GM18870 (cell line): Measurements from ENCODE around the gene DENND1A.

Source experiments
- ATAC-seq: cut with Tn5 transposase; IDR thresholded peaks from one replicate; pipeline ENCODE4 v1.9.1; 2021; ENCODE audit warnings: moderate library complexity; ENCODE audit not compliant: unreplicated experiment

The DENND1A gene

DNA sequence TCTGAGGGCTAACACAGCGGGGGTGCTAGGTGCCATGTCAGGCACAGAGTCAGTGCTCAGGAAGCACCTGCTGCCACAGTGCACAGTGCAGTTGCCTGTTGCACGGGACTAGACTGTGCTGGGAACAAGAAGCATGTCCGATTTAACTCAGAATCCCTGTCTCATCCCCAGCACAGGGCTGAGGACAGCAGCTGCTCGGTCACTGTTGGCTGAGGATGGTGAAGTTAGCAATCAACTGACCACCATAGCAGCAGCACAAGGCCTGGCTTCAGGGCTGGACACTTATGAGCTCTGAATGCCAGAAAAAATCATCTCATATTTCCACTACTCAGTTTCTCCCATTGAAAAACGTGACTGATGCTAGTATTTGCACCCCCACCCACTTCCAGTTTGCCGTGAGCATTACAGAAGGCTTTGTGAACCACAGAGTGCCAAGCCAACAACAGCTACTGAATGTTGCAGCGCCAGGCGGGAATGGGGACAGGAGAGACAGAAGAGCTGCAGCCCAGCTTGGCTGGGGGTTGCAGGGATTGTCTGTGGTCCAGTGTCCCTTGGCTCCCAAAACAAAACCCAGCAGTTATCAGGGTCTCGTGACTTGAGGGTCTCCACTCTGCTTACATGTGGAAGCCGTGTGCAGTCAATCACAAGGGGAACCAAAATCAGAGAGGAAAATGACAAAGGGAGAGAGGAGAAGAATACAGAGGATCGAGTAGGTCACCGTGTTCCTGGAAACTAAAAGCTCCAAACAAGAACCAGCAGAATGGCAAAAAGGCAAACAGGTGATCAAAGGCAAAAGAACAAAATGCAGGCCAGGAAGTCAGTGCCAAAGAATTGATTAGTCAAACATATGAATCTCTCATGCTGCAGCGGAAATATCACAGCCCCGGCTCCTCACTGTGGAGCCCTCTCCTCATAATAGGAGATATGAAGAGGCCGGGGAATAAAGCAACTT is 418.3 kb downstream of the DENND1A start:
- ATAC-seq = no peak

DNA sequence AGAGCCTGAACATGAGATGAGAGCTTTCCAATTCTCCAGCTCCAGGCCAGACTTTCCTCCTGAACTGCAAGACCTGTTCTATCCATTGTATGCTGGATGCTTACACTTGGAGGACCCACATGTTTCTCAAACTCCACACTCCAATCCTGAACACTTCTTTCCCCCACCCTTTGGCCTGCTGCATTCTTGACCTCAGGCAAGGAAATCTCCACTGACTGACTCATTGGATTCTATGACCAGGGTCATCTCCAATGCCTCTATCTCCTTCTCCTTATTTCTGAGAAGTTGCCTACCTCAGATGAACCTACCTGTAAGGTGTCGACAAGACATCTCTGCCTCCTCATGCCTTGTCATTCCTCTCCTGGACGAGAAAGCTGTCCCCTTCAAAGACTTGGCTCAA is 420.3 kb downstream of the DENND1A start:
- ATAC-seq = no peak

DNA sequence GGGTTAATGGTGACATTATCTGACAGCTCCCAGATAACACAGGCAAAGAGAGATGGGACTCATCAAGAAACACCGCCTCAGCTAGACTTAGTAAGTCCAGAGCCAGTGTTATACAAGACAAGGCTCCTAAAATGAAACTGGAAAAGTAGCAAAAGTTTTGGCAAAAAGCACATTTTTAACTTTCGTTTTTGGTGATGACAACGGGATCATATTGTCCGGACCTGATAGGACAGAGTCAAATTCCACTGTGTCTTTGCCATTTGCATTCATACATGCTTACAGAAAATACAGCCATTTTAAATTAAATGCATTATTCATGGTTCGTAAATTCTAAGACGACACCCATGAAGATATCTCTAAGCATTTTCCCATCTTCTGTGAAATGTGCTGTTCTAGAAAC is 421.9 kb downstream of the DENND1A start:
- ATAC-seq = no peak

DNA sequence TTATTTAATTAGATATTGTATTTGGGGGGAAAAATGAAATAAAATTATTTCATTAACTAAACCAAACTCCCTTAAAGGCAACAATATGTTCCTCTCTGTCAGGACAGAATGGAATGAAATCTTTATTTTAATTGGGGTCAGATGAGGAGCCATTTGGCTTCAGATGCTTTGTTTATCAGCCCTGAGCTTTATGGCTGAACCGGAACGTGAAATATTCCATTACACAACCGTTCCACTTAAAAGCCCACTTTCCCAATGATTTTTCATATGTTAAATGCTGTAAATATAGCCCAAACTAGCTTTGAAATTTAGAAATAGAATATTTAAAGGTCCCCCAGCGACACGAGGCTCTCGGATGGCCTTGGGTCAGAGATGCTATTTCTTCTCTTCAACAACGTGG is 424.4 kb downstream of the DENND1A start:
- no peak for ATAC-seq

DNA sequence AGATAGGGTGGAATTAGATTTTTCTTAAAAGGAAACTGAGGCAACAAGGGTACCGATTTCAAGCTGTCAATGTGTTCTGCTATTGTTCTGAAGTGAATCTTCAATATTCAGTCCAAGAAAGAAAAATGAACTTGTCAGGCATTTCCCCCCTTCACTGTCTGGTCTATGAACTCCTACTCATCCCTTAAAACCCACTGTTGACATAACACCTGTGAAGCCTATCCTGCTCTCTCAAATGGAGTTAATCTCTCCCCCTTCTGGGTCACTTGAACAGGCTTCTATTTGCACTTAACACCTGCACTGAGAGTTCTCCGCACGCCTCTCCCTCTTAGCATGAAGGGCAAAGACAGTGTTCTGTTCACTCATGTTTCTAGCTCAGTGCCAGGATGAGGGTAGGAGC is 429.6 kb downstream of the DENND1A start:
- no peak for ATAC-seq

DNA sequence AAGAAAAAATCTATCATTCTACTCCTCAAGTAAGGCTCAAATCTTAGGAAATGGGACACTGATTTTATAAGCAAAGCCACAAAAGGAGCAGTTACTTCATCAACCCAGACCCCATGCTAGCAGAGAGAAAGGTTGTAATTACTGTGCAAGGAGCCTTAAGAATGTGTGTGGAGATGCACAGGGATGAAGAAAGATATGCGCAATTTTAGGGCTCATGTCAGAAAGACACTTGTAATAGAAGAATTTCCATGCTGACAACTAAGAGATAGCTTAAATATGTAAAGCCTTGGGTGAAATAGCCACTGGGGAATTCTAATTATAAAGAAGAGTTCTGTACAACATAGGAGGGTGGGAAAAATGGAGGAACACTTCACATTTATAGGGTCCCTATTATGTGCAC is 432.1 kb downstream of the DENND1A start:
- no peak for ATAC-seq

DNA sequence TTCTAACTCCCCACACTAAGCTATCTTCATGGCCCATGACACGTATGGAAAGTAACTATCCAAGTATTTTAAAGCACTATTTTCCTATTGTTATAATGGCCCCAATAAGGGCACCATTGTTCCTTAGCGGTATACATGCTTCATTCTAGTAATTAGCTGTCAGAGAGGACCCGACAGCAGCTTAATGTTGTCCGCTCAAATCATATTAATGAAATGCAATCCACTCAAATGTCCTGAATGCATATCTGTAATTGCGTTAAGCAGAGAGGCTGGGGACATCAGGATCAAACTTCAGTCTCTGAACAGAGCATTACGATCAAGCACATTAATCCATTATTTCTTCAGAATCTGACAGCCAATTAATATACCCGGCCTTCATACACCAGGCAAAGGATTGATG is 434.2 kb downstream of the DENND1A start:
- no peak for ATAC-seq

DNA sequence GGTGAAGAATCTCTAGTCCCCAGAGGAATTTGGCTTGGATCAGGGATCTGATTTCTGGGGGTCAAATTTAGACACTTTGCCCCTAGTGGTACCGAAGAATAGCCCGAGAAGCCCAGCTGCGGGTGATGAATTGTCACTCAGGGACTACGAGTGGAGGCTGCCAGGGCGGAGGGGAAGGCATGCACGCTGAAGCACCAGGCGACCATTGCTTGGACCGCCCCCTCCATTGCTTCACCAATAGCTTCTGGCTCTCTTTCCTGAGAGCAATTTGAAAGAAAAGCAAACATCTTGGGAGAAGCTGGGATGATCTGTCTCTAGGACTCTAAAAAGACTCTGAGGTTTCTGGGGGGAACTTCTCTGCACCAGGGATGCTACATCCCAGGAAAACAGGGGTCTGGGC is 436.3 kb downstream of the DENND1A start:
- ATAC-seq = no peak

DNA sequence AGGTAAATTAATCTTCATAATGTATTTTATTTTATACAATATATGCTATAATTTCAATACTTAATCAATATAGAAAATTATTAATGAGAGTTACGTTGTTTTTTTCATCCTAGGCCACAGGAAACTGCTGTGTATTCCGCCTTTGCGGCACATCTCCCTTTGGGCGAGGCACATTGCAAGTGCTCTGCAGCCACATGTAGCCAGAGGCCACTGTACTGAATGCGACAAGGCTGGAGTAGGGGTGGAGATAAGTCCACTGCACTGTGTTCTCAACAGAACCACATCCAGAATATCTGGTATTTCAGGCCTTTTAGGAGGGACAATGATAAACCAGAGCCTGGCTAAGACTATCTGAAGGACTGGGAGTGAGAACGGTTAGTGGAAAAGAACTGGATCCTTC is 439.2 kb downstream of the DENND1A start:
- no peak for ATAC-seq

DNA sequence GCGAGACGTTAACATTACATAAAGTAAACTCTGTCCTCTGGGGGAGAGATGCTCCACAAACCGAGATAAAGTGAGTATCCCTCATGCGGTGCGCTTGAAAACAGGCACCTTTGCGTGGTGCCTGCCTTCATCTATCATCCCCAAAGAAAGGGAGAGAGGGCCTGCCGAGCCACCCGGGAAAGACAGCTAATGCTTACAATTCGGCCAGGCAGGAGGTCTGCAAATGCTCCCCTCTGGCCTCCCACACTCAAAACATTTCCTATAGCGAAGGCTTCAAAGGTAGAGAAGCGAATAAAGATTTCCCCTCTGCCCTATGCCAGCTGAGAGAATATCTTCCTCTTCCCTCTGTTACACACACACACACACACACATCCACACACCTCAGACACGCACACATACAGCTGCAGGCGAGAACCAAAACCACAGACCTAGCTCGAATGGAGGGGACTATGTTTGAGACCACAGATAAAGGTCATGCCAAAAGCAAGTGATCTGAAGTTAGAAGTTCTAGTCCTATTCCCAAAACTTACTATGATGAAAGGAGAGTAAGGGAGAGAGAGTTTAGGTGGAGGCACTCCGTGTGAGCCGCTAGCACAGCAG is 441.1 kb downstream of the DENND1A start:
- ATAC-seq = no peak

DNA sequence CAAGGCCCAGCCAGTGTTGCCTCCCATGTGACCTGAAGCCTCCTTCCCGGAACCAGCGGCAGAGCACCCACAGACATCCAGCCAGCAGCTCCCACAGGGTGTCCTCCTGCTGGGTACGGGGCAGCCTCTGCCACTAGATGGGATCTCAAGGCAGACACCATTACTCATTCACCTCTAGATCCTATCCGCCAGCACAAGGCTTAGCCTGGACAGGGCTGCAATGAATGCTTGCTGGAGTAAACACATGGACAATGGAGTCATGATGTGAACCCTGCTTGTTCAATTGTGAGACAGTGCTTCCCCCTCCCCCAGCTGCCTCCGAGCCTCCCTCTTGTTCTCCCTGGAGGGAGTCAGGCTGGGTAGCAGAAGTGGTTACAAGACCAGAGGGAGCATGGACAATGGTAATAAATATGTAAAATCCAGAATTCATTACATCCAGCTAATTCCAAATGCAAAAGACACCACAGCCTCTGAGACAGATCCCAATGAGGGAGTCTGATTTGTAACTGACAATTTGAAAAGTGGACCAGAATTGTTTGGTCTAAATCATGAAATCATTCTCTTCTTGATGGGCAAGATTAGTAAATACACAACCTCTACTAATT is 441.9 kb downstream of the DENND1A start:
- ATAC-seq = no peak

DNA sequence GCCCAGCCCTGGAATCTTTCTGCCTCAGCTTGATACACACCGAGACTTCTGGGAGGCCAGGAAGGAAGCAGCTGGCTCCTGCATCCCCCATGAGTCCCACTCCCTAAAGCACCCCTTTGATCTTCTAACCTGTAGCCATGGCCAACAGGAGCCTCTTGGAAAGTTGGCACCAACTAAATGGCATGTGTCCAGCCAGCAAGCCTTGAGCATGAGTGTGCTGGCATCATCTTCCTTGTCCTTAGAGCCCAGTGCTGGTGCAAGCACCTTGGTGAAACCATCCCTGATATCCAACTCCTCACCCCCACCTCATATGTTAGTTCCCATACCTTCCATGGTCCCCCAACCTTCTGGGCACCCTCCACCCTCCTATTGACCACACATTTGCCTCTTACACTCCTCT is 443.5 kb downstream of the DENND1A start:
- ATAC-seq = no peak

DNA sequence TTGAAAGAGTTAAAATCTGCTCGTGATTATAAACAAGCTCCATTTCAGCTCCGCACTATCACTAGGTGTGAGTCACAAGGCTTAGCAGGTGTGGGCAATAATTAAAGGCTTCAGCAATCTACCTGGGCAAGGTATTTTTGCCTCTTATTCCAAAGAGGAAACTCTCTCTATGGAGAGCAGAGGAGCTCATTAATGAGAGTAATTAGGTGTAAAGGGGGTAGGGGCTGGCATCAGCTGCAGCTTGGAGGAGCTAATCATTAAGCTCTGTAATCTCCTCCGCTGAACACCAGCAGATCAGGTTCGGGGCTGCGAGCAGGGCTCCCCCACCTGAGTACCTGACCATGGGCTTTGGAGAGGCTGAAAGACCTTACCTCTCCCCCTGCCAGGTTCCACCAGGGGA is 444.7 kb downstream of the DENND1A start:
- ATAC-seq = no peak

DNA sequence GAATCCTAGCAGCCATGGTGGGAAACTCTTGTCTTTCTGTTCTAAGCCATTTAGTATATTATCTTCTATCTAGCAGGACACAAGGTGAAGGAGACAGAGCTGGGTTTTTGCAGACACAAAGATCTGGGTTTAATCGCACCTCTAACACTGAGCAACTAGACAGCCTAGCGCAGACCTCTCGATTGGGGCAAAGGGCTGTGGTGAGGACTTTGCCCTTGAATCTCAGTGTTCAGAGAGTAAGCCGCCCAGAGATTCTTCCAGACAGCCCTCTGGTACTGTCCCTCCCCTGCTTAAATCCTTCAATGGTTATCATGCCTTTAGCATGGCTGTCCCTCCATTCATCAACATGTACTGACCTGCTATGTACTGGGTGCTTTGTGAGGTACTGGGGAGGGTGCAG is 445.8 kb downstream of the DENND1A start:
- ATAC-seq = no peak

DNA sequence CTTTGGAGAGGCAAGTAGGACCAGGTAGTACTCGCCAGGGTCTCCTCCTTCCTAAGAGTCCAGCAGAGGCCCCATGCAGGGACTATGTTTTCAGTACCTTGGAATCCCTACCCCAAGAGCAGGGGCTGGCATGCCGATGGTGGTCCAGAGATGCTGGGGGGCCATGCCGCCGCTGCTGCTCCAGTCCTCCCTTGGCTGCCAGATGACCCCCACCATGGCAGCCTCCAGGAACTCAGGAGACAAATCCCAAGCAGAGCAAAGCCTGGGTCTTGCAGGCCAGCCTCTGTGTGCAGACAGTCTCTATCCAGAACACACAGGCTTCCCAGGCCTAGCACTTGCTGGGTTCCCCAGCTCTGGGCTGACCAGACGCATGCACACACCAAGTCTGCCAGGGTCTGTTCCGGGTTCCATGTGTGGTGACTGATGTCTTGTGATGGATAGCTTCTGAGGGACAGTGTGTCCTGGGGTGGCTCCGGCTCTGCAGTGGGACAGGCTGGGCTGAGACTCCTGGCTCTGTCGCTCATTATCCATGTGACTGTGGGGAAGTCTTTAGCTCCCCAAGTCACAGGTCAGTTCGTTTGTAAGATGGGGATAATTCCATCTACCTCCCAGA is 446.6 kb downstream of the DENND1A start:
- no peak for ATAC-seq

DNA sequence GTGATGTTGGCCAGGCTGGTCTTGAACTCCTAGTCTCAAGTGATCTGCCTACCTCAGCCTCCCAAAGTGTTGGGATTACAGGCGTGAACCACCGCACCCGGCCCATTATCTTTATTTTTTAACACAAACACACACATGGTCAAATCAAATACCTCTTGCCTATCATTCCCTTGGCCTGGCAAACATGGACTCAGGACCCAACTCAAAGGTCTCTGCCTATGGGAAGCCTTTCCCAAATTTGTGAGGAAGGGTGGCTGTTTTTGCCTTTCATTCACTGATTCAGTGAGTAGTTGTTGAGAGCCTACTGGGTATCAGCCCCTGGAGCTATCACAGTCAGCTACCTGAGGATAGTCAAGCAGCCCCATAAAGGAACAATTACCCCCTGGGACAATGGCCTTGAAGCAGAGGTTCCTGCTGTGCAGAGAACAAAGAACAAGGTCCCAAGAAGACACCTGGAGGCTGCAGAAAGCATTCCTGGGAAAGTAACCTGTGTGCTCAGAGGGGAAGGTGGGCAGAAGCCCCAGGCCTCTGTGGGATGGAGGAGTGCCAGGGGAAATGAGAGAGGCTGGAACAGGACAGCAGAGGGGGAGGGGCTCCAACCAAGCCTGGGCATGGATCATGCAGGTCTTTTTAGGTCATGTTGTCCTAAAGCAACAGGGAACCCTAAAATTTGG is 447.5 kb downstream of the DENND1A start:
- no peak for ATAC-seq

DNA sequence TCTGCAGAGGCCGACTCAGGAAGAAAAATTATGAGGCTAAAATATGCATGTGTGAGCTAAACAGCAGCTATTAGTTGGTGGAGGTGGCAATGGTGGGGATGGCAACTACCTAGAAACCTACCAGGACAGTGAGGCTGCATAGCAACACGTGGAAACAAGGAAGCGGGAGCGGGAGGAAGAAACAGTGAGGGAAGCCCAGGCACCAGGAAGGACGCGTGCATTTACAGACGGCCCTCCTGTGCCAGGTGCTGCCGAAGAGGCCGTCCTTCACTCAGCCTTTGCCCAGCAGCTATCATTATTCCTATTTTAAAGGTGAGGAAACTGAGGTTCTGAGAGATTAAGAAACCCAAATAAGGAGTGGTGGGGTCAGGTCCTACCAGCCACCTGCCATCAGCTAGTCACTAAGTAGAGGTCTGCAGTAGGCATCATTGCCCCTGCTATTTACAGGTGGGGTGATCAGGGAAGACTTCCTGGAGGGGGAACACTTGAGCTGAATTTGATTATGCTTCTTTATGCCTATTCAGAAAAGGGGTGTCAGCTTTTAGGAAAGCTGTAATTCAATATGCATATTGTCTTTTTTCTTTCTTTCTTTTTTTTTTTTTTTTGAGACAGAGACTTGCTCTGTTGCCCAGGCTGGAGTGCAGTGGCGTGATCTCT is 448.6 kb downstream of the DENND1A start:
- ATAC-seq = no peak

DNA sequence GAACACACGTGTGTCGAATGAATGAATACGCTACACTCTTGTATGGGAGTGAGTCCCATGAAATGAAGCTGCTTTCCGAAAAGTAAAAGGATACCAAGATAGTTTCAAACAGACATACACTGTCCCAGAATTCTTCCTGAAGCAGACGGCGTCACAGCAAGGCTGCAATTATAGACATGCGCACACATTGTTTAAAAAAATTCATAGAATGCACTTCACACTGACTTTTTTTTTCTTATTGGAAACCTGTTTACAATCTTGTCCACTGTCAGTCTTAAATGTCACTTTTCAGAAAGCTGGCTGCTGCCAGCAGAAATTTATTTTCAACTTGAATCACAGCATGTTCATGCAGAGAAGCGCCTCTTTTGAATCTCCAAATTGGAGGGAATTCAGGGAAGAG is 449.1 kb downstream of the DENND1A start:
- ATAC-seq = no peak

DNA sequence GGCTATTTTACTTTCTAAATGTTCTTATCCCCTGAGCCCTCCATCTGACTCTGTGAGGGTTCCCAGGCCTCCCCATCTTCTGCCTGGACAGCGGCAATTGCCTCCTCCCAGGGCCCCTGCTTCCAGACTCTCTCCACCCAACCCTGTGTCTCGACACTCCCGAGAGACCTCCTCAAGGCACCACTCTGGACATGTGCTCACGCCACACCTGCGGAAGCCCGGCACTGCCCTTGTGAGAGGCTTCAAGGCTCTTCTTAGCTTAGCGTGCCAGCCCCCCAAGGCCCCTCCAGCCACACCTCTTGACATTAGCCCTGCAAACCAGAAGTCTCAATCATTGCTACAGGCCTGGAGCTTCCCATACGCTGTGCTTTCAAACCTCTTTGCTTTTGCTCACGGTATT is 449.8 kb downstream of the DENND1A start:
- no peak for ATAC-seq

DNA sequence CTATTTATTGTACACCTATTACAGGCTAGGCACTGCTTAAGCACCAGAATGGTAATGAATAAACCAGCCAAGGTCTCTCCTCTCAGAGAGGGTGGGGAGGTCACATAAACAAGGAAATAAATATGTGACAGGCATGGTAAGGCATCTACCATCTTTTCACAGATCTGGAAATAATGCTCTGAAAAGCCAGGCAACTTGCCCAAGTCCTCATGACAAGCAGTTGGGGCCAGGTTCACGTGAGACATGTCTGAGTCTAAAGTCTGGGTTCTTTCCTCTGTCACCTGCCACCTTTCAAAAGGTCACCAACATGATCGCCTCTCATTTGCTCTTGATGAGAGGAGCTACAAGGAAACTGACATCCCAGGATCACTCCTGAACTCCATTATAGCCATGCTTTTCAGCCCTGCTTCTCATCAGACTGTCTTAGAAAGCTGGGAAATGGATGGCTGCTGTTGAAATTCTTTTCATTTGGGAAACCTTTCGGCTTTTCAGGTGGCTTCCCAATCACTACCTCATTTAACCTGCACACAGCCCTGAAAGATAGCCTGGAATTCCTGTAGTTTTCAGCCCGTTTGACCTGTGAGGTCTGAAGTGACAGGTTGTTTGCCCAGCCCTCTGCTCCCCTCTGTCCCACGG is 450.8 kb downstream of the DENND1A start:
- no peak for ATAC-seq
